K562 (cell line): ENCODE measurements around the gene GAA. TPM values are rescaled to one million over a fixed set of nuclear protein-coding genes. Genes with fewer than 3 reads are reported as not detected.

Source experiments
- ATAC-seq: fragments of 200-7000 bp; cut with Tn5 transposase; 3 replicates; pipeline ENCODE4 v1.9.1; 2020; ENCODE audit warnings: moderate library complexity
- BruUV-seq: library from RNA; stranded (reverse); fragments of 400-500 nt; replicated peaks from 2 replicates; lab custom pipeline; 2021; lab: Mats Ljungman, UMichigan
- CTCF ChIA-PET: fragments of 300-600 bp; formaldehyde crosslinking; extraction: SDS; loops from one replicate; lab custom pipeline; 2021; ENCODE audit warnings: low intra/inter-chr PET ratio; lab: Yijun Ruan, JAX
- POLR2A ChIA-PET: fragments of 300-600, 350-650 bp; sonication (Branson Sonifier 250); formaldehyde crosslinking; extraction: SDS; loops from one replicate; lab custom pipeline; 2021; ENCODE audit warnings: antibody characterized with exemption, inconsistent platforms; lab: Yijun Ruan, JAX
- DNase-seq, 4 experiments: peaks; one replicate each; pipeline versions ENCODE4 v3.0.0 to v3.0.0-alpha.2; 2011 to 2018; ENCODE audit warnings: low spot score in 3 of 4, mixed read lengths in 3 of 4; ENCODE audit errors: extremely low read depth in 1 of 4
- FAIRE-seq: peaks from 2 replicates; lab custom pipeline; 2011; peaks lifted over from hg19 to GRCh38; lab: Jason Lieb, UNC
- H2AFZ ChIP-seq: 2 replicates; pipeline ENCODE4 v1.6.0; 2011; ENCODE audit warnings: low read depth, low read length, control low read depth, inconsistent platforms
- H3K27ac ChIP-seq: fragments of 200-600 bp; 3 replicates; pipeline ENCODE4 v1.8.0; 2011; ENCODE audit warnings: low read depth, mild to moderate bottlenecking, control low read depth, inconsistent platforms, low read length, moderate library complexity, mixed read lengths; ENCODE audit errors: extremely low read depth
- H3K27me3 ChIP-seq, 2 experiments: fragments of 300-600 bp in 1 of 2; 2 replicates in 1 of 2; 3 replicates in 1 of 2; pipeline versions ENCODE4 v1.6.0 to v1.8.0; 2011; ENCODE audit warnings: inconsistent platforms in 2 of 2, low read length in 2 of 2, mild to moderate bottlenecking in 1 of 2, mixed read lengths in 1 of 2, moderate library complexity in 1 of 2; ENCODE audit not compliant: control insufficient read depth in 2 of 2, insufficient read depth in 2 of 2
- H3K36me3 ChIP-seq: fragments of 300-600 bp; 3 replicates; pipeline ENCODE4 v1.8.0; 2011; ENCODE audit warnings: mild to moderate bottlenecking, low read length, inconsistent platforms; ENCODE audit not compliant: control insufficient read depth, insufficient read depth
- H3K4me1 ChIP-seq, 2 experiments: fragments of 200-600 bp in 1 of 2; replicated peaks in 1 of 2; 2 replicates in 1 of 2; 3 replicates in 1 of 2; pipeline versions ENCODE4 v1.5.1 to v1.8.0; 2011; ENCODE audit warnings: inconsistent platforms in 2 of 2, low read length in 2 of 2, mild to moderate bottlenecking in 1 of 2, mixed read lengths in 1 of 2, moderate library complexity in 1 of 2; ENCODE audit not compliant: control insufficient read depth in 2 of 2, insufficient read depth in 2 of 2
- H3K4me2 ChIP-seq: 2 replicates; pipeline ENCODE4 v1.6.1; 2011; ENCODE audit warnings: low read length, control low read depth, inconsistent platforms, mixed read lengths; ENCODE audit not compliant: insufficient read depth
- H3K4me3 ChIP-seq: fragments of 200-600 bp; sonication (generic), shearing (Covaris generic); 2 replicates; pipeline ENCODE4 v1.5.1; 2016; ENCODE audit warnings: control low read depth, inconsistent platforms
- H3K79me2 ChIP-seq: fragments of 200-600 bp; 3 replicates; pipeline ENCODE4 v1.8.0; 2011; ENCODE audit warnings: low read length, inconsistent platforms; ENCODE audit not compliant: control insufficient read depth, insufficient read depth
- H3K9ac ChIP-seq, 2 experiments: 2 replicates each; pipeline versions ENCODE4 v1.6.0 to v1.6.1; 2011; ENCODE audit warnings: low read depth in 2 of 2, low read length in 2 of 2, control low read depth in 1 of 2, inconsistent platforms in 1 of 2, mild to moderate bottlenecking in 1 of 2, mixed read lengths in 1 of 2; ENCODE audit not compliant: insufficient read depth in 1 of 2
- H3K9me1 ChIP-seq: one replicate; pipeline ENCODE4 v1.6.0; 2011; ENCODE audit warnings: inconsistent platforms, mild to moderate bottlenecking, low read length, moderate library complexity; ENCODE audit not compliant: control insufficient read depth, insufficient read depth
- H3K9me3 ChIP-seq: replicated peaks from 2 replicates; pipeline ENCODE4 v1.5.1; 2011; ENCODE audit warnings: low read depth, low read length, inconsistent platforms; ENCODE audit not compliant: control insufficient read depth, insufficient read depth
- H4K20me1 ChIP-seq: replicated peaks from 2 replicates; pipeline ENCODE4 v1.6.1; 2011; ENCODE audit warnings: low read length, inconsistent platforms, mixed read lengths; ENCODE audit not compliant: control insufficient read depth, insufficient read depth
- BACH1 ChIP-seq: fragments of 200-800 bp; sonication (Bioruptor generic); IDR thresholded peaks from 2 replicates; pipeline ENCODE4 v1.6.1; 2016; ENCODE audit warnings: missing genetic modification characterization, missing compliant biosample characterization
- CREB3 ChIP-seq: fragments of 450-650 bp; conservative IDR thresholded peaks from 2 replicates; pipeline ENCODE4 v1.6.1; 2016; ENCODE audit warnings: missing genetic modification characterization, low read depth, mild to moderate bottlenecking, missing compliant biosample characterization, moderate library complexity
- EZH2 ChIP-seq: IDR thresholded peaks from 2 replicates; pipeline ENCODE4 v1.6.1; 2012; ENCODE audit warnings: low read depth, mild to moderate bottlenecking, inconsistent platforms, low read length, borderline replicate concordance
- KAT2B ChIP-seq: IDR thresholded peaks from one replicate; pipeline ENCODE4 v1.6.1; 2012; ENCODE audit warnings: low read depth, mild to moderate bottlenecking, control low read depth, inconsistent platforms, low read length, moderate library complexity
- MAZ ChIP-seq, 2 experiments: fragments of 450-650 bp in 1 of 2; sonication (generic) in 1 of 2; formaldehyde crosslinking; IDR thresholded peaks in 1 of 2; conservative IDR thresholded peaks in 1 of 2; 2 replicates each; pipeline versions ENCODE4 v1.4.0 to v1.5.0; 2020; ENCODE audit warnings: mild to moderate bottlenecking in 1 of 2, missing genetic modification reagents in 1 of 2
- MTA2 ChIP-seq: fragments of 450-650 bp; IDR thresholded peaks from 2 replicates; pipeline ENCODE4 v1.6.1; 2016; ENCODE audit warnings: low read depth
- NR2F6 ChIP-seq: fragments of 450-650 bp; formaldehyde crosslinking; IDR thresholded peaks from 2 replicates; pipeline ENCODE4 v1.4.0; 2020; ENCODE audit warnings: mild to moderate bottlenecking
- SIN3B ChIP-seq: fragments of 450-650 bp; IDR thresholded peaks from 2 replicates; pipeline ENCODE4 v1.6.1; 2017; ENCODE audit warnings: low read depth, mild to moderate bottlenecking, moderate library complexity
- SOX6 ChIP-seq: fragments of 450-650 bp; IDR thresholded peaks from 2 replicates; pipeline ENCODE4 v1.6.1; 2014; ENCODE audit warnings: mild to moderate bottlenecking
- SRSF3 ChIP-seq: fragments of 200-400 bp; formaldehyde crosslinking; IDR thresholded peaks from 2 replicates; pipeline ENCODE4 v1.6.1; 2016; ENCODE audit warnings: mild to moderate bottlenecking, low read length, moderate library complexity; ENCODE audit not compliant: insufficient read depth
- TCF15 ChIP-seq: fragments of 250-450 bp; sonication (Bioruptor Pico); IDR thresholded peaks from 2 replicates; pipeline ENCODE4 v1.8.0; 2022; ENCODE audit warnings: moderate library complexity, mild to moderate bottlenecking, inconsistent platforms
- TRIM24 ChIP-seq, 2 experiments: fragments of 450-650 bp; IDR thresholded peaks; 2 replicates each; pipeline ENCODE4 v1.6.1; 2016
- U2AF1 ChIP-seq: fragments of 200-400 bp; formaldehyde crosslinking; optimal IDR thresholded peaks from 2 replicates; pipeline ENCODE3; 2017; ENCODE audit warnings: mild to moderate bottlenecking, low read depth, low read length, moderate library complexity
- ZFX ChIP-seq: sonication (generic); formaldehyde crosslinking; IDR thresholded peaks from 2 replicates; pipeline ENCODE4 v1.8.0; 2022; ENCODE audit warnings: mild to moderate bottlenecking, missing genetic modification reagents, moderate library complexity
- WGBS: fragments of 100-300 bp; shearing (Covaris generic); methylation state at CpG from one replicate; pipeline ENCODE4 v1.1.6; 2016; ENCODE audit warnings: low coverage, mixed read lengths; ENCODE audit not compliant: insufficient coverage; ENCODE audit errors: missing lambda C conversion rate; 5-methylcytosine and 5-hydroxymethylcytosine counted together
- in situ Hi-C: fragments of 300-500 bp; cut with MboI; formaldehyde crosslinking; loops from 4 replicates; pipeline ENCODE4 v1.15.0; 2018; ENCODE audit warnings: inconsistent platforms, mixed read lengths
- intact Hi-C: fragments of 100-400 bp; cut with micrococcal nuclease; formaldehyde crosslinking; loops from 2 replicates; pipeline ENCODE4 v1.14.2; 2022
- polyA plus RNA-seq, 8 experiments: library from polyadenylated mRNA; depleted of rRNA in 4 of 8; stranded (reverse) in 5 of 8; unstranded in 3 of 8; fragments of >200 nt; fragmentation: Nextera tagmentation in 2 of 8; fragmentation: Illumina TruSeq in 1 of 8; extraction: Ambion mirVana in 2 of 8; extraction: Trizol in 1 of 8; gene quantifications; 2 replicates each; pipeline versions ENCODE4 v1.2.1 to v1.2.3, GENCODE V29; 2011 to 2014; ENCODE audit warnings: inconsistent platforms in 1 of 8, missing spikeins in 1 of 8
- total RNA-seq, 7 experiments: library from RNA; depleted of rRNA in 6 of 7; stranded (reverse); fragments of >200 nt in 6 of 7; fragmentation: Illumina TruSeq in 2 of 7; extraction: Trizol in 2 of 7; gene quantifications; 2 replicates each; pipeline versions ENCODE4 v1.2.1 to v1.2.3, GENCODE V29; 2011 to 2021; ENCODE audit warnings: low replicate concordance in 1 of 7

GAA gene
- total and polyA plus RNA-seq, 9 of the 15 experiments (the other 6 are each of a cell fraction or from before 2014, with no cell fraction given), result 0.15 to 6.4 (median 1.7) TPM

- intact Hi-C loops (no loop called here), in situ Hi-C loops (no loop called here)
- no peaks in the 10 kb centered on the region for H3K9me3 ChIP-seq
- no peak for TF ChIP-seq SRSF3
- no peak for TF ChIP-seq TRIM24 (IDR thresholded peaks at IDR 0.05)
- no peak for TF ChIP-seq SOX6
- no peak for TF ChIP-seq EZH2
- TF ChIP-seq NR2F6 (CRISPR knock-in tag), result no peak
- TF ChIP-seq KAT2B, result no peak
- no peak for TF ChIP-seq TCF15 (CRISPR knock-in tag)
- TF ChIP-seq MAZ (CRISPR knock-in tag; conservative IDR thresholded peaks at IDR 0.05 in 1 of 2, IDR thresholded peaks at IDR 0.05 in 1 of 2), result no peak
- TF ChIP-seq ZFX, result no peak
- no peak for TF ChIP-seq BACH1 (tag)
- TF ChIP-seq MTA2, result no peak
- TF ChIP-seq SIN3B, result no peak
- TF ChIP-seq U2AF1, result no peak
- TF ChIP-seq CREB3 (tag), result no peak
- H3K4me3 ChIP-seq, result no peak overlapping the region
- H2AFZ ChIP-seq, result no peak overlapping the region
- no peaks in the 10 kb centered on the region for H4K20me1 ChIP-seq
- no peak overlapping the region; a peak in 1 of 4 replicates for H3K9ac ChIP-seq
- no peaks in the 10 kb centered on the region for H3K79me2 ChIP-seq
- ATAC-seq, result no peak
- H3K4me1 ChIP-seq, result peaks cover 0 to 19% of the 10 kb centered on the region in 2 experiments; a peak in 2 of 5 replicates
- FAIRE-seq, result no peak
- WGBS, result 22% methylated on average over 29 of the region's 37 CpGs
- POLR2A ChIA-PET, result no interaction called here
- CTCF ChIA-PET, result no interaction called here
- H3K36me3 ChIP-seq, result no peaks in the 10 kb centered on the region
- H3K27ac ChIP-seq, result no peak overlapping the region
- DNase-seq, result no peak
- H3K4me2 ChIP-seq, result no peak overlapping the region
- BruUV-seq, result no TSS peak
- H3K9me1 ChIP-seq, result no peaks in the 10 kb centered on the region
- H3K27me3 ChIP-seq, result peaks cover 26 to 56% of the 10 kb centered on the region in 2 experiments; a peak in 4 of 5 replicates
These were observed 6.1 kb upstream of the GAA start for GRCh38 chr17:80095038-80095843.
